HG02571 (cell line): Measurements from ENCODE around the gene SLC26A3.
"Not testable (repeated sequence)": the region's sequence is repeated elsewhere in the genome, so short reads cannot be mapped to it uniquely, and the experiment has no call there.

Experiments
- ATAC-seq: cut with Tn5 transposase; IDR thresholded peaks from one replicate; pipeline ENCODE4 v1.9.1; 2021; ENCODE audit warnings: mild to moderate bottlenecking, moderate library complexity; ENCODE audit not compliant: unreplicated experiment

The SLC26A3 gene

GRCh38 chr7:107803009-107803610 is at the start of gene SLC26A3:
Gene SLC26A3, minus strand, starts transcription at chr7:107803223. Its CDS starts 8,714 bp downstream, at chr7:107794509.
- ATAC-seq: no peak

- ATAC-seq: no peak
Observed at GRCh38 chr7:107850643-107851042, 47.6 kb upstream of the SLC26A3 start.

- no peak for ATAC-seq
Observed at GRCh38 chr7:107850216-107850615, 47.2 kb upstream of the SLC26A3 start.

GRCh38 chr7:107848211-107848610 is 45.2 kb upstream of the SLC26A3 start:
- not testable (repeated sequence) for ATAC-seq

DNA sequence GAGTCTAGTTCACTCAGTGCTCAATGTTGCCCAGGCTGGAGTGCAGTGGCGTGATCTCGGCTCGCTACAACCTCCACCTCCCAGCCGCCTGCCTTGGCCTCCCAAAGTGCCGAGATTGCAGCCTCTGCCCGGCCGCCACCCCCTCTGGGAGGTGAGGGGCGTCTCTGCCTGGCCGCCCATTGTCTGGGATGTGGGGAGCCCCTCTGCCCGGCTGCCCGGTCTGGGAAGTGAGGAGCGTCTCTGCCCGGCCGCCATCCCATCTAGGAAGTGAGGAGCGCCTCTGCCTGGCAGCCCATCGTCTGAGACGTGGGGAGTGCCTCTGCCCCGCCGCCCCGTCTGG is 44.8 kb upstream of the SLC26A3 start:
- ATAC-seq: not testable (repeated sequence)

DNA sequence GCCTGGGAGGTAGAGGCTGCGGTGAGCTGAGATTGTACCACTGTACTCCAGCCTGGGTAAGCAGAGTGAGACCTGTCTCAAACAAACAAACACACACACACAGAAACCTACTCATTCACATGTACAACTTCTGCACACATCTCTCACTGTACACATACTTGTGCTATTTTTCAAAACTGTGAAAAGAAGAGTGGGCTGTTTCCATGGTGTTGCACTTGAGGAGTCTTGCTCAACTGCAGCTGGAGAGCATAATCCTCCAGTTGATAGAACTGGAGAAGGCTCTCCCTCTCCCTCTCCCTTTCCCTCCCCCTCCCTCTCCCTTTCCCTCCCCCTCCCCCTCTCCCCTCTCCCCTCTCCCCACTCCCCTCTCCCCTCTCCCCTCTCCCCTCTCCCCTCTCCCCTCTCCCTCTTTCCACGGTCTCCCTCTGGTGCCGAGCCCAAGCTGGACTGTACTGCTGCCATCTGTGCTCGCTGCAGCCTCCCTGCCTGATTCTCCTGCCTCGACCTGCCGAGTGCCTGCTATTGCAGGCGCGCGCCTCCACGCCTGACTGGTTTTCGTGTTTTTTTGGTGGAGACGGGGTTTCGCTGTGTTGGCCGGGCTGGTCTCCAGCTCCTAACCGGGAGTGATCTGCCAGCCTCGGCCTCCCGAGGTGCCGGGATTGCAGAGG is 44.3 kb upstream of the SLC26A3 start:
- ATAC-seq: no peak

- no peak for ATAC-seq
Observed at GRCh38 chr7:107846324-107846723, 43.3 kb upstream of the SLC26A3 start.

DNA sequence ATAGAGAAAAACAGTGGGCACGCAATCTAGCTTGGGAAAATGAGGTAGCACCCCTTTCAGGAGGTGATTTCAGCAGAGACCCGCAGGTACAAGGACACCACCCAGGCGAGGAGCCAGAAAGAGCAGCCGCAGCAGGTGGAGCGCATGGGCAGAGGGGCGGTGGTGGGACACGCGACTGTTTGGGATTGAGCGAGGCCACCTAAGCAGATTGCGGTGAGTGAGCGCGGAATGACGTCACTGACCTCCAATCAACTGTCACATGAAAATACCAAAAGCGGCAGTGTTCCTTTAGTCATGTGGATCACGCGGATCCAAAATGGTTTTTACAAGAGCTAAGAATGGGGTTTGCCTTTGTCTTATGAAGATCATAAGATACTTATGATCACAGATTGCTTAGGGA is 40.2 kb upstream of the SLC26A3 start:
- no peak for ATAC-seq

GRCh38 chr7:107842213-107842612 is 39.2 kb upstream of the SLC26A3 start:
- no peak for ATAC-seq

DNA sequence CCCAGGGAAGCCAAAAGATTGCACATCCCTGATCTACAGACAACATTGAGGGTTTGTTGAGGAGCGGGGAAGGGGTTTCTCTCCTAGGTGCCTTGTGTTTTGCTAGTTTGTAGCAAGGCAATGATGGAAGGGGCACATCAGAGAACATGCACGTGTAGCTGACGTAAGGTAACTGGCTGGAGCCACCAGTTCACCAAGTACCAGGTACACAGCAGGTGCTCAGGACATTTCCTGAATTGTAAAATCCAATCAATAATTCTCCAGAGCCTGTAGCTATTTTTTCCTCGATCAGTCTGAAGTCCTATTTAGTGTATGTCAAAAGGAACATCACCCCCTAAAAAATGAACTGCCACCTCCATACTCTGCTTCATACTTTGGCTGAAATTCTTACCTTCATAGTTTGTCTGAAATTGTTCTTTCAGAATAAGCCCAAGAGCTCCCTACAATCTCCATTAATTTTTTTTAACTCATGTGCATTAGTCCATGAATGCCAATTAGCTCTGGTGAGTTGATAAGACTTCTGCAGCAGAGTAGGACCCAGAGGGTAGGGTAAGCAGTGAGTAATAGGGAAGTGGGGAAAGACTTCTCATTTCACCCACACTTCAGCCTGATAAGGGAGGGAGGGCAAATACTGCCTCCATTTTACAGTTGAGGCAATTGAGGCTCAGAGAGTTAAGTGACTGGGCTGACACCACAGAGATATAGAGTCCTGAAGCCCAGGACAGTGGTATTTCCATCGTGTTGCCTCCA is 36.0 kb upstream of the SLC26A3 start:
- no peak for ATAC-seq

- no peak for ATAC-seq
Observed at GRCh38 chr7:107838024-107838601, 35.1 kb upstream of the SLC26A3 start.

DNA sequence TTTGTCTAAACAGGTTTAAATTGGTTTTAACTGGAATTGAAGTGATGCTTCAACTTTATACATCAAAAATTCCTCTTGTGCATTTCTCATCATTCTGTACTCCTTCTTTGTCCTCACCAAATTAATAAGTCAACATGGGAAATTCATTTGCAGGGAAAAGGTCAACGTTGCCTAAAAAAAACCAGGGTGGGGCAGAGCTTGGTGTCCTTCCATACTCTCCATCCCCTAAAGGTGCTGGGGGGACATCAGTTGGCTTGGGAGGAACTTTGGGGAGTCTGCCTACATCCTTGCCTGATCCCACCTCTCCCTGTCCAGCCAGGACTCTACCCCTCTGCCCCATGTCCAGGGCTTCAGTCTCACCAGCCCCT is 34.1 kb upstream of the SLC26A3 start:
- ATAC-seq: no peak

DNA sequence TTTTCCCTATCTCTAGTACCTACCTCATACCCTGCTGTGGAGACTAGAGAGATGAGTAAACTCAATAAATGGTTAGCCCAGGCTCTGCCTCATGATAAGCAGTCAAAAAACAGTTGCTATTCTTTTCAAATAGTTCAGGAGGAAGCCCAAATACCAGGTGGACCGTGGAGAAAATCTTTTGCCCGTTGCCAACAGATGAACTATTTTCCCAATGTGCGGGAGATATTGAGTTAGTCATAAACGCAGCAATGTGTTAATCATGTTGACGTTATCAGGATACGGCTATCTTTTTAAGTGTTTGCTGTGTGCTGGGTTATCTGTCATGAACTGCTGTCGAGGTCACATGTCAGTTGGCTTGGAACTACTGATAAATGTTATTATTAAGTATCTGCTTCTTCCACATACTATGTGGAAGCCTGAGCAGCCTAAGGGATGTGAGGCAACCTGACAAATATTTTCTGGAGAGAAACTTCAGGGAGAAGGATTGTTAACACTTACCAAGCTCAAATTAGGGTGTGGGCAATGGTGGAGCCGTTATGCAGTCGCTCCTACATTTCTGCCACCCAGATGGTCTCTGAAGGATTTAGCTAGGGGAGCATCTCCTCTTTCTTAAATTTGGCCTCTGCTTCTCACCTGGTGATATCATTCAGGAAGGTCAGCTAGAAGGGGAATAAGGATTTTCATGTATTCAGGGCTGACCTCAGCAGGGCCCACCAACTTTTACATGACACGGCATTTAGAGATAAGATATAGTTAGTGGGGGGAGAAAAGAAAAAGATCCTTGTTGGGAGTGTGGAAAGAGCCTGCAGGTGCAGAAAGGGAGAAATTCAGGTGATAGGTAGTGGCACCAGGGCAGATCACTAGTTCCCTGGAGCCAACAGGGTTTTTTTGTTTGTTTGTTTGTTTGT is 33.5 kb upstream of the SLC26A3 start:
- no peak for ATAC-seq

GRCh38 chr7:107834401-107834800 is 31.4 kb upstream of the SLC26A3 start:
- ATAC-seq: no peak

DNA sequence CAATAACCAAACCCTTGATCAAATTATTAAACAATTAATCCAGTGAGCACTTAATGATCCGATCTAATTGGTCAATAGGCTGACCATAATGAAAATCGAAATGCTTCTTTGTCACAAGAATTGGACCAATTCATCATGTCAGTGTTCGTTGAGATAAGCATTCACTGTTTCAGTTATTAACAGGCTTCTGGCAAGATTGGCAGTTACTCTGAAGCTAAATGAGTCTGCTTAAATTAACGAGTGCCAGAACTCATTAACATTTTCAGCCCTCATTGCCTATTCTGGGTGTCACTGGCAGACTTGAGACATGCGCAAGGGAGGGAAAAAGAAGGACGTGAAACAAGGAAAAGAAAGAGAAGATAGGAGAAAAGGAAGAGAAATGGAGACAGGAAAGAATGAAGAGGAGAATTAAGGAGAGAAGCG is 30.7 kb upstream of the SLC26A3 start:
- no peak for ATAC-seq

- ATAC-seq: no peak
Observed at GRCh38 chr7:107830420-107830819, 27.4 kb upstream of the SLC26A3 start.

- no peak for ATAC-seq
Observed at GRCh38 chr7:107828540-107828939, 25.5 kb upstream of the SLC26A3 start.

- ATAC-seq: no peak
Observed at GRCh38 chr7:107827501-107827900, 24.5 kb upstream of the SLC26A3 start.

DNA sequence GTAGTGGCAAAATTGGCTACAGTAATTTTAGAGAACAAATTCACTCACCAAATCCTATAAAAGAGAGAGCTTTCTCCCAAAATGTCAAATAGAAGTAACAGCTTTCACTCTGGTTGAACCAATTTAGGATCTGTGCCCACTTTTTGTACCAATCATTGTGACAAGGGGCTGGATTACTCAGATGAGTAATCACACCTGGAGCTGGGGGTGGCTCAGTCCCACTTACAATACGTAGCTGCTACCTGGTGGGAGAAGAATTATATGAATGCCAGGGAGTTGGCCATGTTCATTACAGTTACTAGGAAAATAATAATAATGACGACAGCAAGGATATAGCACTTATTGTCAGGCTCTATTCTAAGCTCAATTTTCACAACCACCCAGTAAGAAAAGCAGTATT is 23.4 kb upstream of the SLC26A3 start:
- ATAC-seq: no peak

DNA sequence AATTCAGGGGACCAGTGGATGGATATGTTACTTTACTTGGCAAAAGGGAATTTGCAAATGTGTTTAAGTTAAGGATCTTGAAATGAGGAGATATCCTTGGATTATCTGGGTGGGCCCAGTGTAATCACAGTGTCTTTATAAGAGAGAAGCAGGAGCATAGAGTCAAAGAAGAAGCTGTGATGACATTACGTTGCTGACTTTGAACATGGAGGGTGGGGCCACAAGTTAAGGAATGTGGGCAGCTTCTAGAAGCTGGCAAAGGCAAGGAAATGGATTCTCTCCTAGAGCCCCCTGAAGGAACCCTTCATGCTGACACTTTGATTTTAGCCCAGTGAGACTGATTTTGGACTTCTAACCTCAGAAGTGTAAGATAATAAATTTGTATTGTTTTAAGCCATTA is 21.8 kb upstream of the SLC26A3 start:
- ATAC-seq: no peak

GRCh38 chr7:107818622-107819021 is 15.6 kb upstream of the SLC26A3 start:
- ATAC-seq: no peak
